Mammary epithelial cell (primary cell): ENCODE results near the gene FDXR.

Experiments
- CTCF ChIP-seq, 2 donors: IDR thresholded peaks in 1 of 2; conservative IDR thresholded peaks in 1 of 2; 2 replicates each; pipeline ENCODE4 v1.5.1; 2011 to 2012; ENCODE audit warnings: inconsistent platforms in 2 of 2, low read length in 2 of 2, mild to moderate bottlenecking in 2 of 2, control low read depth in 1 of 2, low read depth in 1 of 2; ENCODE audit not compliant: insufficient read depth in 1 of 2; ENCODE audit errors: extremely low read depth in 1 of 2
- EZH2 ChIP-seq: IDR thresholded peaks from 2 replicates; pipeline ENCODE4 v1.6.1; 2012; ENCODE audit warnings: low read length, inconsistent platforms, borderline replicate concordance

DNA sequence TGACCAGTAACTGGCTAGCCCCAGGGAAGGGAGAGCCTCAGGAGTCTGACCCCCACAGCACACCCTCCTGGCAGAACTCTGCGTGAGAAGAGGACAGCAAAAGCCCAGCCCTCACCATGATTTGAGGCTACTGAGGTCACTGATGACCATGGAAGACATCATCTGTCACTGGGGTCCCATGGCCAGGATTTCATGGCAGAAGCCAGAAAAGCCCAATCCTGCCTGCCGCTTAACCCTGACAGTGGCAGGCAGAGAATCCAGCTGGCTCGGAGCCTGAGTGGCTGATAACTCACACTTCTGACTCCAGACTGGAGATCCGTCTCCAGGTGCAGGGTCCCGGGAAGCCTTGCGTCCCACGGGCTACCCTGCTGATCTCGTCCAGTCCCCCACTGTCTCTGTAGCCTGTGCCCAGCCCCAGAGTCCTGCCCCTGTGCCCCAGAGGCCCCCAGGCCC lies 30.6 kb downstream of the FDXR start:
- TF ChIP-seq CTCF (conservative IDR thresholded peaks at IDR 0.05 in 1 of 2, IDR thresholded peaks at IDR 0.05 in 1 of 2; ENCODE audit: extremely low read depth in 1 of 2, insufficient read depth in 1 of 2, low read depth in 1 of 2, low read length in 2 of 2) (no peak), EZH2 (no peak)
